GM20000 (cell line): ENCODE measurements around the gene ANXA7.

Experiments
- DNase-seq: peaks from one replicate; pipeline ENCODE4 v3.0.0; 2012; ENCODE audit warnings: low spot score
- TF ChIP-seq, protein P1 (sequence below): IDR thresholded peaks from 2 replicates; pipeline ENCODE4 v1.5.1; 2012; ENCODE audit warnings: mild to moderate bottlenecking, control low read depth; ENCODE audit errors: extremely low read depth, missing control alignments

The ANXA7 gene

GRCh38 chr10:73444457-73444856 is 30.6 kb upstream of the ANXA7 start:
- DNase-seq: no peak
- TF ChIP-seq, protein P1, sequence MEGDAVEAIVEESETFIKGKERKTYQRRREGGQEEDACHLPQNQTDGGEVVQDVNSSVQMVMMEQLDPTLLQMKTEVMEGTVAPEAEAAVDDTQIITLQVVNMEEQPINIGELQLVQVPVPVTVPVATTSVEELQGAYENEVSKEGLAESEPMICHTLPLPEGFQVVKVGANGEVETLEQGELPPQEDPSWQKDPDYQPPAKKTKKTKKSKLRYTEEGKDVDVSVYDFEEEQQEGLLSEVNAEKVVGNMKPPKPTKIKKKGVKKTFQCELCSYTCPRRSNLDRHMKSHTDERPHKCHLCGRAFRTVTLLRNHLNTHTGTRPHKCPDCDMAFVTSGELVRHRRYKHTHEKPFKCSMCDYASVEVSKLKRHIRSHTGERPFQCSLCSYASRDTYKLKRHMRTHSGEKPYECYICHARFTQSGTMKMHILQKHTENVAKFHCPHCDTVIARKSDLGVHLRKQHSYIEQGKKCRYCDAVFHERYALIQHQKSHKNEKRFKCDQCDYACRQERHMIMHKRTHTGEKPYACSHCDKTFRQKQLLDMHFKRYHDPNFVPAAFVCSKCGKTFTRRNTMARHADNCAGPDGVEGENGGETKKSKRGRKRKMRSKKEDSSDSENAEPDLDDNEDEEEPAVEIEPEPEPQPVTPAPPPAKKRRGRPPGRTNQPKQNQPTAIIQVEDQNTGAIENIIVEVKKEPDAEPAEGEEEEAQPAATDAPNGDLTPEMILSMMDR: no peak

- no peak for DNase-seq
- TF ChIP-seq, protein P1: no peak
Measured at GRCh38 chr10:73439605-73440312, 25.9 kb upstream of the ANXA7 start.

- TF ChIP-seq, protein P1: no peak
- no peak for DNase-seq
Measured at GRCh38 chr10:73439055-73439454, 25.2 kb upstream of the ANXA7 start.

GRCh38 chr10:73433538-73433867 is 19.6 kb upstream of the ANXA7 start, which contains the start of gene MSS51:
TSS of gene MSS51 (minus strand) at chr10:73433561. CDS start at chr10:73428284, 5,277 bp downstream.
- no peak for DNase-seq
- TF ChIP-seq, protein P1: no peak

- DNase-seq: no peak
- TF ChIP-seq, protein P1: no peak
Measured at GRCh38 chr10:73432646-73433537, 19.0 kb upstream of the ANXA7 start.

- DNase-seq: no peak
- TF ChIP-seq, protein P1: no peak
Measured at GRCh38 chr10:73426318-73426717, 12.5 kb upstream of the ANXA7 start.

DNA sequence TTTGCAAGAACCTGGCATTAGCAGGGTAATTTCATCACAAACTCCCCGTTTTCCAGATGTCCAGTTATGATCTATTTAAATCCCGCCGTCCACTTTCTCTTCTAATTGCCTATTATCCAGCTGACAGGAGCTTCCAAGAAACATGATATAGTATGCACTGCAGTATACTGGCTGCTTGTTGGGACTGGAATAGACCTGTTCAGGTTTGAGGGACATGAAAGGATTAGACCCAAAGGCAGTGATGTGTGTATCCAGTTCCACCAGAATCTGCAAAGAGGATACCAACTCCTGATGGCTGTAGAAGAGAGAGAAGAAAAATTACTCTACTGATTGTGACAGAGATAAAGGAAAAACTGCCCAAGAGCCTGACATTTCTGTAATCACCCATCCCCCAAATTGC is 10.6 kb upstream of the ANXA7 start:
- TF ChIP-seq, protein P1: no peak
- no peak for DNase-seq
